SK-N-SH (cell line): ENCODE data around the gene KCTD11. TPM values are rescaled to one million over a fixed set of nuclear protein-coding genes. Genes with fewer than 3 reads are reported as not detected.

ENCODE experiments used
- CTCF ChIA-PET: fragments of 300-600, 350-600 bp; formaldehyde crosslinking; extraction: SDS; loops from one replicate; lab custom pipeline; 2021; lab: Yijun Ruan, JAX
- POLR2A ChIA-PET: fragments of 350-600 bp; sonication (Branson Sonifier 250); formaldehyde crosslinking; extraction: SDS; loops from one replicate; lab custom pipeline; 2020; ENCODE audit warnings: antibody characterized with exemption, inconsistent platforms; lab: Yijun Ruan, JAX
- DNase-seq: peaks from one replicate; pipeline ENCODE4 v3.0.0; 2012
- H2AFZ ChIP-seq: fragments of 200-600 bp; sonication (generic); 2 replicates; pipeline ENCODE4 v1.8.1; 2016; ENCODE audit warnings: antibody characterized with exemption, mild to moderate bottlenecking, low read depth
- H3F3A ChIP-seq: fragments of 200-600 bp; sonication (generic); replicated peaks from 2 replicates; pipeline ENCODE3; 2016; ENCODE audit warnings: antibody characterized with exemption, mild to moderate bottlenecking; ENCODE audit not compliant: insufficient read depth
- H3K27ac ChIP-seq, 2 experiments: fragments of 200-500 bp in 1 of 2; fragments of 200-600 bp in 1 of 2; sonication (Bioruptor generic) in 1 of 2; sonication (generic), shearing (Covaris generic) in 1 of 2; 2 replicates each; pipeline versions ENCODE4 v1.5.1 to v1.6.1; 2014 to 2016; ENCODE audit warnings: low read depth in 2 of 2, inconsistent platforms in 1 of 2, low read length in 1 of 2, mild to moderate bottlenecking in 1 of 2, mixed read lengths in 1 of 2
- H3K27me3 ChIP-seq: fragments of 200-600 bp; sonication (generic), shearing (Covaris generic); 2 replicates; pipeline ENCODE4 v1.6.1; 2016; ENCODE audit warnings: mixed run types; ENCODE audit not compliant: insufficient read depth
- H3K36me3 ChIP-seq, 2 experiments: fragments of 200-500 bp in 1 of 2; fragments of 200-600 bp in 1 of 2; sonication (Bioruptor generic) in 1 of 2; sonication (generic) in 1 of 2; replicated peaks in 1 of 2; 2 replicates each; pipeline versions ENCODE3 to v1.5.1; 2014 to 2016; ENCODE audit warnings: low read length in 1 of 2, mild to moderate bottlenecking in 1 of 2; ENCODE audit not compliant: insufficient read depth in 2 of 2, control insufficient read depth in 1 of 2
- H3K4me1 ChIP-seq, 2 experiments: fragments of 200-500 bp in 1 of 2; fragments of 200-600 bp in 1 of 2; sonication (Bioruptor generic) in 1 of 2; sonication (generic), shearing (Covaris generic) in 1 of 2; 2 replicates each; pipeline versions ENCODE4 v1.5.1 to v1.6.1; 2014 to 2016; ENCODE audit warnings: low read depth in 1 of 2, low read length in 1 of 2, mixed run types in 1 of 2; ENCODE audit not compliant: insufficient read depth in 2 of 2, control insufficient read depth in 1 of 2
- H3K4me2 ChIP-seq: fragments of 200-600 bp; sonication (generic), shearing (Covaris generic); 2 replicates; pipeline ENCODE4 v1.6.1; 2017; ENCODE audit warnings: mixed run types
- H3K4me3 ChIP-seq, 2 experiments: fragments of 200-500 bp in 1 of 2; fragments of 200-600 bp in 1 of 2; sonication (Bioruptor generic) in 1 of 2; sonication (generic), shearing (Covaris generic) in 1 of 2; 2 replicates each; pipeline versions ENCODE4 v1.5.1 to v1.8.1; 2014 to 2016; ENCODE audit warnings: low read depth in 2 of 2, inconsistent platforms in 1 of 2, low read length in 1 of 2, mild to moderate bottlenecking in 1 of 2, mixed read lengths in 1 of 2, moderate library complexity in 1 of 2
- H3K79me2 ChIP-seq: fragments of 200-600 bp; sonication (generic); 2 replicates; pipeline ENCODE4 v1.8.1; 2017; ENCODE audit warnings: mild to moderate bottlenecking; ENCODE audit not compliant: insufficient read depth
- H3K9ac ChIP-seq: fragments of 200-600 bp; sonication (generic); 2 replicates; pipeline ENCODE4 v1.6.1; 2017; ENCODE audit warnings: mixed run types
- H3K9me2 ChIP-seq: fragments of 200-600 bp; sonication (generic); 2 replicates; pipeline ENCODE4 v1.6.1; 2017; ENCODE audit warnings: mixed run types
- H3K9me3 ChIP-seq: fragments of 200-600 bp; sonication (generic); 2 replicates; pipeline ENCODE4 v1.6.1; 2017; ENCODE audit warnings: mixed run types, mild to moderate bottlenecking, moderate library complexity
- H4K20me1 ChIP-seq: fragments of 200-600 bp; sonication (generic); 2 replicates; pipeline ENCODE4 v1.6.1; 2017; ENCODE audit warnings: mild to moderate bottlenecking, mixed run types; ENCODE audit not compliant: insufficient read depth
- FOSL2 ChIP-seq: IDR thresholded peaks from 2 replicates; pipeline ENCODE4 v1.4.0; 2012; ENCODE audit warnings: low read depth, mild to moderate bottlenecking, moderate library complexity, borderline replicate concordance
- FOXM1 ChIP-seq: IDR thresholded peaks from 2 replicates; pipeline ENCODE4 v1.4.0; 2012; ENCODE audit warnings: low read depth, mild to moderate bottlenecking
- GABPA ChIP-seq: IDR thresholded peaks from 2 replicates; pipeline ENCODE4 v1.4.0; 2012; ENCODE audit warnings: low read depth, mild to moderate bottlenecking
- GATA2 ChIP-seq: sonication (generic); formaldehyde crosslinking; IDR thresholded peaks from 2 replicates; pipeline ENCODE4 v1.5.0; 2020; ENCODE audit warnings: mild to moderate bottlenecking, missing genetic modification reagents
- JUND ChIP-seq: IDR thresholded peaks from 2 replicates; pipeline ENCODE4 v1.4.0; 2012
- MEF2A ChIP-seq: IDR thresholded peaks from 2 replicates; pipeline ENCODE4 v1.4.0; 2012; ENCODE audit warnings: low read depth, borderline replicate concordance
- MXI1 ChIP-seq: IDR thresholded peaks from 2 replicates; pipeline ENCODE4 v1.6.1; 2012; ENCODE audit warnings: mild to moderate bottlenecking, low read depth, low read length, improper control_type of control experiment
- NFIC ChIP-seq: IDR thresholded peaks from 2 replicates; pipeline ENCODE4 v1.4.0; 2012; ENCODE audit warnings: borderline replicate concordance
- POLR2AphosphoS5 ChIP-seq: IDR thresholded peaks from 2 replicates; pipeline ENCODE4 v1.6.1; 2012; ENCODE audit warnings: low read depth, low read length
- RCOR1 ChIP-seq: fragments of 150-350 bp; IDR thresholded peaks from 2 replicates; pipeline ENCODE4 v1.6.1; 2017; ENCODE audit warnings: antibody characterized with exemption, low read length
- RXRA ChIP-seq: IDR thresholded peaks from 2 replicates; pipeline ENCODE4 v1.4.0; 2012; ENCODE audit warnings: low read depth, mild to moderate bottlenecking, borderline replicate concordance
- SIN3A ChIP-seq: IDR thresholded peaks from 2 replicates; pipeline ENCODE4 v1.6.1; 2012; ENCODE audit warnings: low read depth, mild to moderate bottlenecking, low read length, moderate library complexity, borderline replicate concordance
- TAF1 ChIP-seq: IDR thresholded peaks from 2 replicates; pipeline ENCODE4 v1.6.1; 2012; ENCODE audit warnings: low read depth, mild to moderate bottlenecking, low read length, moderate library complexity, borderline replicate concordance
- TCF12 ChIP-seq: IDR thresholded peaks from 2 replicates; pipeline ENCODE4 v1.4.0; 2012
- TEAD4 ChIP-seq: IDR thresholded peaks from 2 replicates; pipeline ENCODE4 v1.4.0; 2012; ENCODE audit warnings: mild to moderate bottlenecking, borderline replicate concordance; ENCODE audit not compliant: insufficient read depth
- WGBS: methylation state at CpG from one replicate; pipeline ENCODE4 v1.1.6; 2017; ENCODE audit warnings: low lambda C conversion rate; 5-methylcytosine and 5-hydroxymethylcytosine counted together
- polyA plus RNA-seq, 3 experiments: library from polyadenylated mRNA; depleted of rRNA; stranded (reverse); fragments of >200 nt; gene quantifications; 2 replicates each; pipeline ENCODE4 v1.2.3, GENCODE V29; 2012
- TF ChIP-seq, protein P1 (sequence below): IDR thresholded peaks from 2 replicates; pipeline ENCODE4 v1.4.0; 2012; ENCODE audit warnings: low read depth
- TF ChIP-seq, protein P2 (sequence below): IDR thresholded peaks from 2 replicates; pipeline ENCODE4 v1.4.0; 2012; ENCODE audit warnings: low read depth, borderline replicate concordance
- TF ChIP-seq, protein P3 (sequence below): fragments of 150-350 bp; IDR thresholded peaks from 2 replicates; pipeline ENCODE4 v1.6.1; 2016; ENCODE audit warnings: mild to moderate bottlenecking, low read depth, low read length

Gene KCTD11
- polyA plus RNA-seq, 1 of the 3 experiments (the other 2 are of a cell fraction) = 9.5 TPM

DNA sequence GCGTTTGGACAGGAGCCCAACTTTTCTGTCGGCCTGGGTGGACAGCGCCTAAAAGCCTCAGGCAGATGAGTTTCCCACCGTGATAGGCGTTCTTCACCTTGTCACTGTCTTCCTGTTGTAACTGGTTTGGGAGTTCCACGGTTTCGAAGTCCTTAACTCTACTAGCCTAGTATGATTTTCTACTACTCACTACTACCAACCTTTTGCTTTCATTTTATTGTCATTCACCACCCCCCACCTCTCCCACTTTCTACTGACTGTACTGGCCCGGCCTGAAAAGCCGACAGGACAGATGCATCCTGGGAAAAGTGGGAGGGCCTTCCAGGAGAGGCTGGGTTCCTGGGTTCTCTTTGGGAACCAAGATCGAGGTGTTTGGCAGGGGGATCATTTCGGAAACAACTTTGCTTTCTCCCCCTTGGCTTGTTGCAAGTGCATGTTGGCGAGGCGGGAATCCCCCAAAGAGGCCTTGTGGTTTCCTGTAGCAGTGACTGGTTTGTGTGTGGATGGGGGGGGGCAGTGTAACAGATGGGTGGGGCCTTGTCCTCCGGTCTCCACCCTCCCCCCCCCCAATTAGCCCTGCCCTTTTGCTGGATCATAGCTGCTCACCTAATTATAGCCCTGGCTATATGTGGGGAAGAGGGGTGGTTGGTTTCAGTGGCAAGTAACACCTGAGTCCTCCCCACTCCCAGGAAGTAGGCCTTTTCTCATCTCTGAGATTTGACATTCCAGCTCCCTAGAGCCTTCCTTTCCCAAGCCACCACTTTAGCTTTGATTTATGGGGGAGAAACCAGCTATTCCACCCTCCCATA lies 43.1 kb upstream of the KCTD11 start:
- H3K9me3 ChIP-seq = no peaks in the 10 kb centered on the region
- H3F3A ChIP-seq = peaks cover 59% of the 10 kb centered on the region
- H3K4me3 ChIP-seq = peak overlapping the region; percentile 76 to 79
- peak overlapping the region; percentile 93 for H3K9ac ChIP-seq
- peaks cover 55% of the 10 kb centered on the region for H4K20me1 ChIP-seq
- CTCF ChIA-PET = interaction anchor here (0.6 to 2.6 kb wide), 6 partner anchors 12 to 603 kb away, joined by 3 to 7 read pairs (median 4); partner anchors contain the start of gene SLC2A4
- POLR2A ChIA-PET = interaction anchor here (0.7 to 1.2 kb wide), 4 partner anchors 9 to 89 kb away, joined by 3 to 6 read pairs (median 4); partner anchors contain the start of genes DLG4 and GABARAP
- peak; percentile 77 for DNase-seq
- WGBS = 1% methylated on average over 12 of the region's 14 CpGs
- H3K4me2 ChIP-seq = peak overlapping the region; percentile 90
- peaks cover 41 to 45% of the 10 kb centered on the region in 2 experiments for H3K36me3 ChIP-seq
- H3K79me2 ChIP-seq = peaks cover 61% of the 10 kb centered on the region
- TF ChIP-seq FOXM1 = no peak
- TF ChIP-seq SIN3A = peak; percentile 39; the same call in 1 of the 2 replicates
- no peak for TF ChIP-seq TEAD4
- peak; percentile 4; the same call in 1 of the 2 replicates for TF ChIP-seq NFIC
- peak; percentile 80; the same call in 1 of the 2 replicates for TF ChIP-seq TAF1
- TF ChIP-seq POLR2AphosphoS5 = peak; percentile 73
- no peak for TF ChIP-seq RCOR1
- no peak for TF ChIP-seq GATA2 (CRISPR knock-in tag)
- TF ChIP-seq, protein P1, sequence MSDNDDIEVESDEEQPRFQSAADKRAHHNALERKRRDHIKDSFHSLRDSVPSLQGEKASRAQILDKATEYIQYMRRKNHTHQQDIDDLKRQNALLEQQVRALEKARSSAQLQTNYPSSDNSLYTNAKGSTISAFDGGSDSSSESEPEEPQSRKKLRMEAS = peak; percentile 16; the same call in 1 of the 2 replicates
- TF ChIP-seq MXI1 = peak; percentile 2; the same call in 1 of the 2 replicates
- no peak overlapping the region for H2AFZ ChIP-seq
- no peaks in the 10 kb centered on the region for H3K27me3 ChIP-seq
- H3K27ac ChIP-seq = peak overlapping the region; percentile 83 to 91
- peaks cover 18 to 34% of the 10 kb centered on the region in 2 experiments for H3K4me1 ChIP-seq
- H3K9me2 ChIP-seq = no peaks in the 10 kb centered on the region

DNA sequence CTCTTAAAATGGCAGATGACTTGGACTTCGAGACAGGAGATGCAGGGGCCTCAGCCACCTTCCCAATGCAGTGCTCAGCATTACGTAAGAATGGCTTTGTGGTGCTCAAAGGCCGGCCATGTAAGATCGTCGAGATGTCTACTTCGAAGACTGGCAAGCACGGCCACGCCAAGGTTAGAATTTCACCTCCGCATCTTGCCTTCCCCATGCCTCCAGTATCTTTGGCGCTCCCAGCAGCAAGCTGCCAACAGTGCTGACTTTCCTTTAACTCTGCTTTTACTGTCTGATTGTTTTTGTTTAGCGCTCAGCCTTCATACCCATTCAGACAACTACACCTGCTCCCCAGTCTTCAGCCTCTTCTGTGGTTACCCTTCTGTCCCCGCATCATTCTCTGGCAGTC lies 42.3 kb upstream of the KCTD11 start:
- TF ChIP-seq FOSL2 = no peak
- TF ChIP-seq, protein P1 = no peak
- TF ChIP-seq MXI1 = no peak
- TF ChIP-seq, protein P2, sequence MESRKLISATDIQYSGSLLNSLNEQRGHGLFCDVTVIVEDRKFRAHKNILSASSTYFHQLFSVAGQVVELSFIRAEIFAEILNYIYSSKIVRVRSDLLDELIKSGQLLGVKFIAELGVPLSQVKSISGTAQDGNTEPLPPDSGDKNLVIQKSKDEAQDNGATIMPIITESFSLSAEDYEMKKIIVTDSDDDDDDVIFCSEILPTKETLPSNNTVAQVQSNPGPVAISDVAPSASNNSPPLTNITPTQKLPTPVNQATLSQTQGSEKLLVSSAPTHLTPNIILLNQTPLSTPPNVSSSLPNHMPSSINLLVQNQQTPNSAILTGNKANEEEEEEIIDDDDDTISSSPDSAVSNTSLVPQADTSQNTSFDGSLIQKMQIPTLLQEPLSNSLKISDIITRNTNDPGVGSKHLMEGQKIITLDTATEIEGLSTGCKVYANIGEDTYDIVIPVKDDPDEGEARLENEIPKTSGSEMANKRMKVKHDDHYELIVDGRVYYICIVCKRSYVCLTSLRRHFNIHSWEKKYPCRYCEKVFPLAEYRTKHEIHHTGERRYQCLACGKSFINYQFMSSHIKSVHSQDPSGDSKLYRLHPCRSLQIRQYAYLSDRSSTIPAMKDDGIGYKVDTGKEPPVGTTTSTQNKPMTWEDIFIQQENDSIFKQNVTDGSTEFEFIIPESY = no peak
- TF ChIP-seq RXRA = no peak
- no peak for TF ChIP-seq MEF2A
- TF ChIP-seq, protein P3, sequence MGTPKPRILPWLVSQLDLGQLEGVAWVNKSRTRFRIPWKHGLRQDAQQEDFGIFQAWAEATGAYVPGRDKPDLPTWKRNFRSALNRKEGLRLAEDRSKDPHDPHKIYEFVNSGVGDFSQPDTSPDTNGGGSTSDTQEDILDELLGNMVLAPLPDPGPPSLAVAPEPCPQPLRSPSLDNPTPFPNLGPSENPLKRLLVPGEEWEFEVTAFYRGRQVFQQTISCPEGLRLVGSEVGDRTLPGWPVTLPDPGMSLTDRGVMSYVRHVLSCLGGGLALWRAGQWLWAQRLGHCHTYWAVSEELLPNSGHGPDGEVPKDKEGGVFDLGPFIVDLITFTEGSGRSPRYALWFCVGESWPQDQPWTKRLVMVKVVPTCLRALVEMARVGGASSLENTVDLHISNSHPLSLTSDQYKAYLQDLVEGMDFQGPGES = no peak
- no peak for TF ChIP-seq TCF12
- no peak for TF ChIP-seq POLR2AphosphoS5
- no peak for TF ChIP-seq GABPA
- TF ChIP-seq JUND = no peak
- no peak for TF ChIP-seq SIN3A
- TF ChIP-seq TEAD4 = no peak
- TF ChIP-seq NFIC = no peak

More for the DNA sequence above, 42.3 kb upstream of the KCTD11 start:
- peak overlapping the region; percentile 90 for H3K4me2 ChIP-seq
- H4K20me1 ChIP-seq = peaks cover 62% of the 10 kb centered on the region
- H3K9ac ChIP-seq = peak overlapping the region; percentile 93; the same call in 1 of the 2 replicates
- H3K4me3 ChIP-seq = peak overlapping the region; percentile 76 to 79
- H3K9me3 ChIP-seq = no peaks in the 10 kb centered on the region
- ChIA-PET CTCF (interaction anchor here (0.6 to 2.6 kb wide), 6 partner anchors 13 to 602 kb away, joined by 3 to 7 read pairs (median 3); no protein-coding TSS in a partner anchor), POLR2A (interaction anchor here (0.7 to 1.2 kb wide), 4 partner anchors 10 to 90 kb away, joined by 3 to 6 read pairs (median 4); partner anchors contain the start of genes DLG4 and GABARAP)
- DNase-seq = no peak
- no peaks in the 10 kb centered on the region for H3K9me2 ChIP-seq
- no peaks in the 10 kb centered on the region for H3K27me3 ChIP-seq
- WGBS = 73% methylated on average over 12 of the region's 12 CpGs
- no peak overlapping the region for H2AFZ ChIP-seq
- H3K36me3 ChIP-seq = peaks cover 42 to 47% of the 10 kb centered on the region in 2 experiments
- H3K4me1 ChIP-seq = peaks cover 23 to 42% of the 10 kb centered on the region in 2 experiments
- peaks cover 67% of the 10 kb centered on the region for H3F3A ChIP-seq
- H3K27ac ChIP-seq = peak overlapping the region in 1 of 2 experiments; percentile 91; a peak in 1 of 4 replicates
- peaks cover 69% of the 10 kb centered on the region for H3K79me2 ChIP-seq
